DOHH2 (cell line): ENCODE results near the gene PPFIA4.

Experiments
- H3F3A ChIP-seq: fragments of 200-600 bp; sonication (generic), shearing (Covaris generic); 2 replicates; pipeline ENCODE4 v1.6.0; 2016; ENCODE audit warnings: antibody characterized with exemption, mild to moderate bottlenecking; ENCODE audit not compliant: control insufficient read depth, insufficient read depth
- H3K27ac ChIP-seq: fragments of 200-600 bp; sonication (generic); 2 replicates; pipeline ENCODE4 v1.5.1; 2014; ENCODE audit warnings: low read depth, mild to moderate bottlenecking, low read length, moderate library complexity
- H3K27me3 ChIP-seq: fragments of 200-600 bp; sonication (generic); 2 replicates; pipeline ENCODE4 v1.6.1; 2014; ENCODE audit warnings: mild to moderate bottlenecking, low read length, mixed read lengths; ENCODE audit not compliant: control insufficient read depth
- H3K36me3 ChIP-seq: fragments of 200-600 bp; sonication (generic); 2 replicates; pipeline ENCODE4 v1.6.1; 2014; ENCODE audit warnings: mild to moderate bottlenecking, low read length, moderate library complexity, mixed read lengths; ENCODE audit not compliant: control insufficient read depth
- H3K4me1 ChIP-seq: fragments of 200-600 bp; sonication (generic); 2 replicates; pipeline ENCODE4 v1.6.1; 2014; ENCODE audit warnings: mild to moderate bottlenecking, low read length, mixed read lengths; ENCODE audit not compliant: control insufficient read depth
- H3K4me2 ChIP-seq: fragments of 200-600 bp; sonication (generic); 2 replicates; pipeline ENCODE4 v1.6.0; 2014; ENCODE audit warnings: mild to moderate bottlenecking, low read length, moderate library complexity
- H3K4me3 ChIP-seq: fragments of 200-600 bp; sonication (generic); 2 replicates; pipeline ENCODE4 v1.5.1; 2014; ENCODE audit warnings: mild to moderate bottlenecking, low read length, mixed read lengths
- H3K79me2 ChIP-seq: fragments of 200-600 bp; sonication (generic); 2 replicates; pipeline ENCODE4 v1.6.1; 2014; ENCODE audit warnings: mild to moderate bottlenecking, low read length, mixed read lengths; ENCODE audit not compliant: control insufficient read depth
- H3K9me2 ChIP-seq: fragments of 200-600 bp; sonication (generic); replicated peaks from 2 replicates; pipeline ENCODE4 v1.6.1; 2014; ENCODE audit warnings: mild to moderate bottlenecking, low read length, mixed read lengths; ENCODE audit not compliant: control insufficient read depth
- H3K9me3 ChIP-seq: fragments of 200-600 bp; sonication (generic); 2 replicates; pipeline ENCODE4 v1.6.1; 2014; ENCODE audit warnings: antibody characterized with exemption, low read length, mixed read lengths; ENCODE audit not compliant: control insufficient read depth, insufficient read depth
- H4K20me1 ChIP-seq: fragments of 200-600 bp; sonication (generic); 2 replicates; pipeline ENCODE4 v1.6.0; 2014; ENCODE audit warnings: low read depth, mild to moderate bottlenecking, antibody characterized with exemption, low read length, moderate library complexity; ENCODE audit not compliant: control insufficient read depth, insufficient read depth
- CTCF ChIP-seq: fragments of 200-600 bp; sonication (generic); IDR thresholded peaks from one replicate; pipeline ENCODE4 v1.5.1; 2014; ENCODE audit warnings: antibody characterized with exemption, mild to moderate bottlenecking, low read depth, low read length; ENCODE audit not compliant: poor library complexity, severe bottlenecking
- EZH2phosphoT487 ChIP-seq: fragments of 200-600 bp; sonication (generic); IDR thresholded peaks from 2 replicates; pipeline ENCODE4 v1.6.1; 2017; ENCODE audit warnings: borderline replicate concordance, mild to moderate bottlenecking, antibody characterized with exemption, low read length, moderate library complexity, mixed read lengths

PPFIA4 gene

GRCh38 chr1:203050826-203051225, 24.5 kb downstream of the PPFIA4 start:
- no peaks in the 10 kb centered on the region for H4K20me1 ChIP-seq
- H3K9me2 ChIP-seq: no peaks in the 10 kb centered on the region
- H3K4me2 ChIP-seq: no peak overlapping the region
- H3K4me1 ChIP-seq: no peaks in the 10 kb centered on the region
- H3K4me3 ChIP-seq: no peak overlapping the region
- H3F3A ChIP-seq: no peaks in the 10 kb centered on the region
- H3K27ac ChIP-seq: no peak overlapping the region
- H3K9me3 ChIP-seq: no peaks in the 10 kb centered on the region
- H3K36me3 ChIP-seq: no peaks in the 10 kb centered on the region
- TF ChIP-seq EZH2phosphoT487: no peak
- TF ChIP-seq CTCF: no peak
- no peaks in the 10 kb centered on the region; the same call in 1 of the 2 replicates for H3K27me3 ChIP-seq
- H3K79me2 ChIP-seq: no peaks in the 10 kb centered on the region

DNA sequence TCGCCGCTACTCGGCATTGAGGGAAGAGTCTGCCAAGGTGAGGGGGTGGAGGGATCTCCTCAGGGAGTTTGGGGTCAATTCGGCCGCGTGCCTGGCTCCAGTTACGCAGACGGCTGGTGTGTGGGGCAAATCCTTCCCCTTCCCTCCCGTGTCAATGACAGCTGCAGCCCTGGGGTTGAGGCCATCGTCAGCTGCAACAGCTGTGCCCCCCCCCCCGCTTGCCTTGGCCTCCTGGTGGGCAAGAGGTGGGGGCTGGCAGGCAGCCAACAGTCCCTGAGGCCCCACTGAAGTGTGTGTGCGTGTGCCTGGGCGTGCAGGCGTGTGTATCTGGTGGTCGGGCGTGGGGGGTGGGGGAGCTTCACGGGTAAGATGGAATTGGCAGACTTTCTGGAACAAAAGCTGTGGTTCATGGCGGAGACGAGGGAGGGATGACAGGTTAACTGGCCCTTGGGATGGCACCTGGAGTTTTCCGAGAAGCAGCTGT, 25.6 kb downstream of the PPFIA4 start:
- Histone ChIP-seq H3K27ac (no peak overlapping the region), H3K36me3 (no peaks in the 10 kb centered on the region), H3K79me2 (no peaks in the 10 kb centered on the region), H3K4me1 (no peaks in the 10 kb centered on the region), H3K4me3 (no peak overlapping the region), H3K9me3 (no peaks in the 10 kb centered on the region), H4K20me1 (no peaks in the 10 kb centered on the region), H3K4me2 (no peak overlapping the region), H3F3A (no peaks in the 10 kb centered on the region), H3K9me2 (no peaks in the 10 kb centered on the region), H3K27me3 (no peaks in the 10 kb centered on the region; the same call in 1 of the 2 replicates)
- TF ChIP-seq CTCF (no peak), EZH2phosphoT487 (no peak)

- no peaks in the 10 kb centered on the region for H3K9me2 ChIP-seq
- H3K36me3 ChIP-seq: no peaks in the 10 kb centered on the region
- no peaks in the 10 kb centered on the region for H3F3A ChIP-seq
- TF ChIP-seq CTCF: no peak
- no peak for TF ChIP-seq EZH2phosphoT487
- no peaks in the 10 kb centered on the region for H3K79me2 ChIP-seq
- no peaks in the 10 kb centered on the region for H3K4me1 ChIP-seq
- no peaks in the 10 kb centered on the region for H4K20me1 ChIP-seq
- no peak overlapping the region for H3K4me2 ChIP-seq
- H3K27ac ChIP-seq: no peak overlapping the region
- H3K4me3 ChIP-seq: no peak overlapping the region
- no peaks in the 10 kb centered on the region; the same call in 1 of the 2 replicates for H3K27me3 ChIP-seq
- H3K9me3 ChIP-seq: no peaks in the 10 kb centered on the region
Measured at GRCh38 chr1:203052601-203053000, 26.3 kb downstream of the PPFIA4 start.
